PFSK-1 (cell line): Measurements from ENCODE around the gene PRSS33.

Experiments used
- FOXP2 ChIP-seq: optimal IDR thresholded peaks from 2 replicates; pipeline ENCODE3; 2011; ENCODE audit warnings: borderline replicate concordance, control low read depth, inconsistent platforms; ENCODE audit not compliant: insufficient read depth; ENCODE audit errors: extremely low read length, extremely low read depth
- POLR2AphosphoS5 ChIP-seq: IDR thresholded peaks from 2 replicates; pipeline ENCODE4 v1.6.1; 2012; ENCODE audit warnings: low read depth, mild to moderate bottlenecking, control low read depth, low read length, moderate library complexity
- REST ChIP-seq, 2 experiments: IDR thresholded peaks; 2 replicates each; pipeline versions ENCODE4 v1.6.1 to v1.8.0; 2011 to 2012; ENCODE audit warnings: low read depth in 2 of 2, low read length in 2 of 2, control low read depth in 1 of 2, inconsistent platforms in 1 of 2, mild to moderate bottlenecking in 1 of 2, moderate library complexity in 1 of 2; ENCODE audit not compliant: insufficient read depth in 1 of 2
- SIN3A ChIP-seq: IDR thresholded peaks from 2 replicates; pipeline ENCODE4 v1.6.1; 2012; ENCODE audit warnings: mild to moderate bottlenecking, low read length, moderate library complexity, borderline replicate concordance; ENCODE audit not compliant: insufficient read depth
- TAF1 ChIP-seq: IDR thresholded peaks from 2 replicates; pipeline ENCODE4 v1.6.1; 2012; ENCODE audit warnings: low read length, control low read depth, borderline replicate concordance; ENCODE audit not compliant: insufficient read depth

Gene PRSS33

GRCh38 chr16:2773188-2773968 lies 14.0 kb downstream of the PRSS33 start:
- TF ChIP-seq SIN3A, result no peak

- TF ChIP-seq FOXP2 (no peak), POLR2AphosphoS5 (peak; percentile 35)
Measured at GRCh38 chr16:2771496-2772402, 15.6 kb downstream of the PRSS33 start.

- TF ChIP-seq FOXP2 (no peak), POLR2AphosphoS5 (no peak)
Measured at GRCh38 chr16:2770057-2770951, 17.1 kb downstream of the PRSS33 start.

- no peak for TF ChIP-seq SIN3A
Measured at GRCh38 chr16:2769675-2770056, 17.7 kb downstream of the PRSS33 start.

GRCh38 chr16:2769100-2769529 lies 18.2 kb downstream of the PRSS33 start:
- TF ChIP-seq FOXP2, result no peak
- TF ChIP-seq POLR2AphosphoS5, result no peak; the same call in 1 of the 2 replicates
- TF ChIP-seq SIN3A, result no peak
- TF ChIP-seq REST (IDR thresholded peaks at IDR 0.05; ENCODE audit: insufficient read depth in 1 of 2, low read depth in 2 of 2, low read length in 2 of 2), result no peak
- no peak for TF ChIP-seq TAF1

- no peak for TF ChIP-seq FOXP2
- no peak for TF ChIP-seq TAF1
- no peak for TF ChIP-seq REST (IDR thresholded peaks at IDR 0.05; ENCODE audit: insufficient read depth in 1 of 2, low read depth in 2 of 2, low read length in 2 of 2)
- no peak for TF ChIP-seq SIN3A
- TF ChIP-seq POLR2AphosphoS5, result no peak
Measured at GRCh38 chr16:2768403-2769089, 18.8 kb downstream of the PRSS33 start.

GRCh38 chr16:2767891-2768290 lies 19.5 kb downstream of the PRSS33 start:
- no peak for TF ChIP-seq REST (IDR thresholded peaks at IDR 0.05; ENCODE audit: insufficient read depth in 1 of 2, low read depth in 2 of 2, low read length in 2 of 2)
- TF ChIP-seq POLR2AphosphoS5, result 0 out of 2 replicates have a peak, but pooled peaks have one; percentile 11
- no peak for TF ChIP-seq FOXP2
